ENCODE results near the gene GPR141.

The GPR141 gene

DNA sequence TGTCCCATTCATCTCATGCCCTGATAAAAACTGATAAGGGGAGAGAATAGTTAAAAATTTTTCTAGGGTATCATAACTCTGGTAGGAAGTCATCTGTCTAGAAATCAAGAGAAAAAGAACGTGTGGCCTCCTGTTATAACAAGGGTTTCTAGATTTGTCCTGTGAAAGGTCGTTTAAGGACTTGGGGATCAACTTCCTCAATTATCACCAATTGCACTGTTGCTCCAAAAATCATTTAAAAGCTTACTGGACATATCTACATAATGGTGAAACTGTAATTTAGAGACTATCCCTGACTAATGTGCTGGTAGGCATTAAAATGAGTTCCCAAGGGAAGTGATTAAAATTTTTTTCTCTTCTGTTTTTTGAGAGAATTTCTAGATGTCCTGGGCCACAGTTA, 58.2 kb downstream of the GPR141 start:
- no peak for TF ChIP-seq CTCF (IDR thresholded peaks at IDR 0.05; ENCODE audit: control insufficient read depth, extremely low read depth, insufficient read depth)
- no peak overlapping the region for H3K4me3 ChIP-seq (ENCODE audit: low read depth, low read length)
- DNase-seq (ENCODE audit: low read depth) = no peak

DNA sequence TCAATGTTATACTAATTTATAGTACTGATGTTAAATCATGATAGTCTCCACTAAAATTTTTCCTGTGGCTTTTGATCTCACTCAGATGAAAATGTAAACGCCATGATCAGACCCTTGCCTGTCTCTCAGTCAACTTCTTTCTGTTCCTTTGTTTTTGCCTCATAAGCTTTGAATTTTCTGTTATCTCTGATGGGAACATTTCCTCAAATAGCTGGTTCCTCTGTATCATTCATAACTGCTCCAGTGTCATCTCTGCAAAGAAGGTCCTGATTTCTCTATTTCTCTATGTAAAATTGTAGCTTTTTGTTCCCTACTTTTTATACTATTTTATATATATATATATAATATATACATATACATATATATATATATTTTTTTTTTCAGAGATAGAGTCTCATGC, 67.5 kb downstream of the GPR141 start:
- no peak overlapping the region for H3K4me3 ChIP-seq (ENCODE audit: low read depth, low read length)
- no peak for TF ChIP-seq CTCF (IDR thresholded peaks at IDR 0.05; ENCODE audit: control insufficient read depth, extremely low read depth, insufficient read depth)

GRCh38 chr7:37753398-37754050, 70.0 kb downstream of the GPR141 start:
- no peak for TF ChIP-seq CTCF (IDR thresholded peaks at IDR 0.05; ENCODE audit: control insufficient read depth, extremely low read depth, insufficient read depth)
- H3K4me3 ChIP-seq (ENCODE audit: low read depth, low read length) = no peak overlapping the region

More for the DNA sequence above, 67.5 kb downstream of the GPR141 start:
- no peak for DNase-seq (ENCODE audit: low read depth)

DNA sequence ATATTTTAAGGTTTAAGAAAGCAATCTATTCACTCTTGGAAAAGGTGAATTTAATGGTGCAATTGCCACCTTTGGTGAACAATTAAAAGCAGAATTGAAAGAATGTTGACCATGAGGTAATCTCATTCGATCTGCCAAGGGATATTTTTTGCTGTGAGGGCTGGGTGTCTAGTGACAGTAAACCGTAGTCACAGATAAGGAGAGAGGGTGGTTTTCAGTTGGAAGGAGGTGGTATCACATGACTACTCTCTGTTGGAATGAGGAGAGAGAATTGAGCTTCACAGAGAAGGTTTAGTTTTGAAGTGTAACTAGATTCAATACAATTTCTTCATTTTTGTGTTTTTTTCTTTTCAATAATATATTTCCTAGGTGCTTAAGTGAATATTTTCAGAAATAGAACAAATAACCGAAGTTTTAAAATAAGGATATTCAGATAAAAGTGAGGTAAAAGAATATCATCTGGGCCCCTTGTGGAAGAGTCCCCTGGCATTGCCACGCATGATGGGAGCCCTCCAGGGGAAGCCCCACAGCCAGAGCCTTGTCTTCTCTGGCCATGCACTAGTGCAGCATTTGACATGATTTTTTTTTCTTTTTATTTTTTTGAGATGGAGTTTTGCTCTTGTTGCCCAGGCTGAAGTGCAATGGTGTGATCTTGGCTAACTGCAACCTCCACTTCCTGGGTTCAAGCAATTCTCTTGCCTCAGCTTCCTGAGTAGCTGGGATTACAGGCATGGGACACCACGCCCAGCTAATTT, 73.4 kb downstream of the GPR141 start:
- TF ChIP-seq CTCF (IDR thresholded peaks at IDR 0.05; ENCODE audit: control insufficient read depth, extremely low read depth, insufficient read depth) = no peak
- no peak overlapping the region for H3K4me3 ChIP-seq (ENCODE audit: low read depth, low read length)
- no peak for DNase-seq (ENCODE audit: low read depth)

More at GRCh38 chr7:37753398-37754050, 70.0 kb downstream of the GPR141 start:
- DNase-seq (ENCODE audit: low read depth) = no peak

DNA sequence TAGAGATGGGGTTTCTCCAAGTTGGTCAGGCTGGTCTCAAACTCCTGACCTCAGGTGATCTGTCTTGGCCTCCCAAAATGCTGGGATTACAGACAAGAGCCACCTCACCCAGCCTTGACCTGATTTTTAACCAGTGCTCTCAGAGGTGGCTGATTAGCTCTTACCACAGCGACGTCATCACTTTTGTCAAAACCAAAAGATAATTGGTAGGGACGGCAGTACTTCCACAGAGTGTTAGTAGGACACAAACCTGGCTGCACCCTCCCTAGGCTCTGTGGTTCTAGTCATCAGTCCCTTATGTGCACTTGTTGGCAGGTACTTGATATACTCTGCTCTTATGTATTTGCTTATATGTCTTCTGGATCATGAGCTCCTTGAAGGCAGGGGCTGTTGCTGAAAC, 74.0 kb downstream of the GPR141 start:
- no peak for TF ChIP-seq CTCF (IDR thresholded peaks at IDR 0.05; ENCODE audit: control insufficient read depth, extremely low read depth, insufficient read depth)
- no peak for DNase-seq (ENCODE audit: low read depth)
- no peak overlapping the region for H3K4me3 ChIP-seq (ENCODE audit: low read depth, low read length)

DNA sequence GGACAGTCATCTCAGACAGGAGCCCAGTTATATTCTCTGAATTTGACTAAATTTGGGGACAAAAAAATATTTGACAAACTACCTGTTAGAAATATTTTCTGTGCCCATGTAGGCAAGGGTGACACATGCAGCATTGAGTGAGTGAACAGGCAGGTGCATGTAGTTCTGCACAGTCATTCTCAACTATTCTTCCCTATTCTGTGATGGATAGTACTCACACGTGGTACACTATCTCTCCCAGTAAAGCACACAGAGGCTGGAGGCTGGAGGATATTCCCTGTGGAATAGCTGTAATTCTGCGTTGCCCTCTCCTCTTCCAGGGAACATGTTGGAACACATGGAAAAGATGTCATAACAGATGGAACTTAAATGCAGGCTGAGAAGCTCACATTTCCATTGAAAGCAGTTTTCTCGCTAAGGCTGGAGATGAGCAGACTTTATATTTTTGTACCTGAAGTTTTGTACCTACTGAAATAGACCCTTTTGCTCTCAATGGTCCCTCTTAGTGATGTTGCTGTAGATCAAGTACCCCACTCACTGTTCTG, 75.0 kb downstream of the GPR141 start:
- no peak overlapping the region for H3K4me3 ChIP-seq (ENCODE audit: low read depth, low read length)
- no peak for TF ChIP-seq CTCF (IDR thresholded peaks at IDR 0.05; ENCODE audit: control insufficient read depth, extremely low read depth, insufficient read depth)
- no peak for DNase-seq (ENCODE audit: low read depth)
